ENCODE data around the gene SLC29A4. TPM values are rescaled to one million over a fixed set of nuclear protein-coding genes. Genes with fewer than 3 reads are reported as not detected.
"Not testable (repeated sequence)": the region's sequence is repeated elsewhere in the genome, so short reads cannot be mapped to it uniquely, and the experiment has no call there.

Gene SLC29A4
- total RNA-seq, 1 donor from 2014 or later: 0.98 TPM

- no peaks in the 10 kb centered on the region for H3K4me1 ChIP-seq
- intact Hi-C loops (cut with DNase I): no loop called here
- no peaks in the 10 kb centered on the region for H3K27me3 ChIP-seq
- no peaks in the 10 kb centered on the region for H3K36me3 ChIP-seq
- H3K27ac ChIP-seq: no peak overlapping the region
- DNase-seq: no peak
- no peak for TF ChIP-seq CTCF (IDR thresholded peaks at IDR 0.05)
- no peak overlapping the region for H3K4me3 ChIP-seq
- ATAC-seq: peak; percentile 37
- H3K9me3 ChIP-seq: no peaks in the 10 kb centered on the region
Observed at GRCh38 chr7:5248201-5248885, 34.4 kb upstream of the SLC29A4 start.

- H3K36me3 ChIP-seq; ATAC-seq; DNase-seq; H3K27ac ChIP-seq; H3K9me3 ChIP-seq; intact Hi-C loops (cut with DNase I); H3K4me3 ChIP-seq; H3K27me3 ChIP-seq; H3K4me1 ChIP-seq: not testable (repeated sequence)
Observed at GRCh38 chr7:5250787-5251186, 32.0 kb upstream of the SLC29A4 start.

- H3K4me1 ChIP-seq; H3K36me3 ChIP-seq; intact Hi-C loops (cut with DNase I); H3K27ac ChIP-seq; DNase-seq; ATAC-seq; H3K9me3 ChIP-seq; H3K27me3 ChIP-seq; H3K4me3 ChIP-seq: not testable (repeated sequence)
Observed at GRCh38 chr7:5253529-5253928, 29.2 kb upstream of the SLC29A4 start.

GRCh38 chr7:5254371-5254770 is 28.4 kb upstream of the SLC29A4 start:
- peak; percentile 46 for ATAC-seq
- H3K4me1 ChIP-seq; intact Hi-C loops (cut with DNase I); DNase-seq; H3K27ac ChIP-seq; H3K36me3 ChIP-seq; H3K9me3 ChIP-seq; H3K27me3 ChIP-seq; H3K4me3 ChIP-seq: not testable (repeated sequence)

GRCh38 chr7:5255832-5256231 is 26.9 kb upstream of the SLC29A4 start:
- intact Hi-C loops (cut with DNase I): no loop called here
- H3K27me3 ChIP-seq: no peaks in the 10 kb centered on the region
- no peaks in the 10 kb centered on the region for H3K36me3 ChIP-seq
- H3K4me1 ChIP-seq: no peaks in the 10 kb centered on the region
- no peak overlapping the region for H3K27ac ChIP-seq
- ATAC-seq (no peak), DNase-seq (no peak)
- TF ChIP-seq CTCF (IDR thresholded peaks at IDR 0.05): no peak
- H3K4me3 ChIP-seq: no peak overlapping the region
- no peaks in the 10 kb centered on the region for H3K9me3 ChIP-seq

DNA sequence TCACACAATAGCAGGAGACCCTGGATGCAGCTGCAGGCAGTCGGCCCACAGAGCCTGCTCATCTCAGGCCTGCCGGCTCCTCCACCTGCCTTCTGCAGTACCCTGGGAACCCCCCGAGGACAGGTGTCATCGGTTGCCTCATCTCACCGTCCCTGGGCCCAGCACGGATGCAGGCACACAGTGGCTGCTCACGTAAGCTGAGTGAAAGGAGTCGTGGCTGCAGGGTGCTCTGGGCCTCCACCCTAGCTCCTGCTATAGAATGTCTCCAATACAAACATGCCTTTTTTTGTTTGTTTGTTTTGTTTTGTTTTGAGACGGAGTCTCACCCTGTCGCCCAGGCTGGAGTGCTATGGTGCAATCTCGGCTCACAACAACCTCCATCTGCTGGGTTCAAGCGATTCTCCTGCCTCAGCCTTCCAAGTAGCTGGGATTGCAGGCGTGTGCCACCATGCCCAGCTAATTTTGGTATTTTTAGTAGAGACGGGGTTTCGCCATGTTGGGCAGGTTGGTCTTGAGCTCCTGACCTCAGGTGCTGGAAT is 22.1 kb upstream of the SLC29A4 start:
- ATAC-seq; H3K27ac ChIP-seq; H3K4me3 ChIP-seq; H3K27me3 ChIP-seq; H3K9me3 ChIP-seq; intact Hi-C loops (cut with DNase I); H3K4me1 ChIP-seq; H3K36me3 ChIP-seq; DNase-seq: not testable (repeated sequence)

GRCh38 chr7:5263066-5263465 is 19.7 kb upstream of the SLC29A4 start:
- H3K4me3 ChIP-seq; H3K27me3 ChIP-seq; H3K27ac ChIP-seq; intact Hi-C loops (cut with DNase I); H3K9me3 ChIP-seq; H3K36me3 ChIP-seq; DNase-seq; H3K4me1 ChIP-seq: not testable (repeated sequence)
- ATAC-seq: peak; percentile 17

GRCh38 chr7:5265320-5266190 is 17.2 kb upstream of the SLC29A4 start:
- Histone ChIP-seq H3K27ac (no peak overlapping the region), H3K4me3 (no peak overlapping the region), H3K27me3 (no peaks in the 10 kb centered on the region), H3K9me3 (no peaks in the 10 kb centered on the region), H3K36me3 (no peaks in the 10 kb centered on the region), H3K4me1 (no peaks in the 10 kb centered on the region)
- no peak for TF ChIP-seq CTCF (IDR thresholded peaks at IDR 0.05)
- ATAC-seq: no peak
- DNase-seq: no peak
- intact Hi-C loops (cut with DNase I): no loop called here

Data from upper lobe of right lung (tissue), 1 donor.